GM18870 (cell line): Measurements from ENCODE around the gene NAE1.
"Not testable (repeated sequence)": the region's sequence is repeated elsewhere in the genome, so short reads cannot be mapped to it uniquely, and the experiment has no call there.

ENCODE experiments used
- ATAC-seq: cut with Tn5 transposase; IDR thresholded peaks from one replicate; pipeline ENCODE4 v1.9.1; 2021; ENCODE audit warnings: moderate library complexity; ENCODE audit not compliant: unreplicated experiment

The NAE1 gene

GRCh38 chr16:66809765-66810164 lies 21.0 kb downstream of the NAE1 start:
- no peak for ATAC-seq

DNA sequence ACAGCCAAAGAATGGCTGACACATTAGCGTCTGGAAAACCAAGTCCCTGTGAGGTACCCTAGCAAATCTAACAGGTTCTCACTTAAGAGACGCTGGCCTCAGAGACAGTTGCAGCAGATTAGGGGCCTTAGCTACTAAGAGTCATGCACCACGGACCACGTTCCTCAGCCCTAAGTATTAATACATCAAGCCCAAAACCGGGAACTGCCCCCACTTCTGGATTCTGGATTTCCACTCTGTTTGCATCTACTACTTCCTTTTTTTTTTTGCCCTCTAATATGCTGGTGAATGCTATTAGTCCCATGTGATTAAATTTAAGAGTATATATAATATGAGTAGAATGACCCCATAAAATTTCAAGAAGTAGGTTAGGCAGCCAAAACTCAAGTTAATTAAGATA lies 28.6 kb downstream of the NAE1 start:
- ATAC-seq = no peak

GRCh38 chr16:66801320-66802105 lies 29.3 kb downstream of the NAE1 start, which contains the start of gene TERB1:
Gene TERB1 (minus strand): TSS chr16:66801584. CDS start chr16:66796798, 4,786 bp downstream.
- ATAC-seq = no peak

DNA sequence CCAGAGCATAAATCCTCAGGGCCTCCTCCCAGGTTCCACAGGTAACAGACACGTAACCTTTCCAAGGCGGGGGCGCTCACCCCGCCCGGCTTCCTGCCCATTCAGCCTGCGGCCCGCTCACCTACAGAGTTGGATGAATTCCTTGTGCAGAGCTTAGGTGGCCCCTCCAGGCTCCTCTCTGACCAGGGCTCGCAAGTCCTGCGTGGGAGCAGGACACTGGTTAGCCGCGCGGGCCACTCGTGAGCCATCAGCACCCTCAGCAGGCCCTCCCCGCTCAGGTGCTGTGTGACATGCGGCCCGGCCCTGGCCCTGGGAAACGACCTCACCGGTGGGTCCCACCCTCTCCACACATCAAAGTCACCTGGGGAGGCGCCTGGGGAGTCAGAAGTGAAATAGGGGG lies 29.9 kb downstream of the NAE1 start:
- ATAC-seq = no peak

GRCh38 chr16:66798161-66798560 lies 32.6 kb downstream of the NAE1 start:
- no peak for ATAC-seq

GRCh38 chr16:66793984-66794383 lies 36.8 kb downstream of the NAE1 start:
- ATAC-seq = not testable (repeated sequence)

- no peak for ATAC-seq
Measured at GRCh38 chr16:66790130-66790733, 40.5 kb downstream of the NAE1 start.

DNA sequence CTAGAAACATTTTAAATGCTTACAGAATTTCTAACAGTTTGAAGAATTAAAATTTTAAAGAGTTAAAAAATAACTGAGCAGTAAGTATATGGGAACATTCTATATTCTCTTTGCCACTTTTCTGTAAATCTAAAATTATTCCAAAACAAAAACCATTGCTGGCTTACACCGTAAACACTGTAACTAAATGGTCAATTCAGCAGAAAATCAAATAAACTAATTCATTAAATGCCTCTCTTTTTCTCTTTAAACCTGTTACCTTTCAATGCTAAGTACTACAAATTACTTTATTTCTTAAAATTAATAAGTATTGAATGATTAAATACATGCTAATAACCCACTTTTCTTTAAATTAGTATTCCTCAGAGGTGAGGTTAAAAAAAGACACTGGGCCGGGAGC lies 43.3 kb downstream of the NAE1 start:
- ATAC-seq = no peak

DNA sequence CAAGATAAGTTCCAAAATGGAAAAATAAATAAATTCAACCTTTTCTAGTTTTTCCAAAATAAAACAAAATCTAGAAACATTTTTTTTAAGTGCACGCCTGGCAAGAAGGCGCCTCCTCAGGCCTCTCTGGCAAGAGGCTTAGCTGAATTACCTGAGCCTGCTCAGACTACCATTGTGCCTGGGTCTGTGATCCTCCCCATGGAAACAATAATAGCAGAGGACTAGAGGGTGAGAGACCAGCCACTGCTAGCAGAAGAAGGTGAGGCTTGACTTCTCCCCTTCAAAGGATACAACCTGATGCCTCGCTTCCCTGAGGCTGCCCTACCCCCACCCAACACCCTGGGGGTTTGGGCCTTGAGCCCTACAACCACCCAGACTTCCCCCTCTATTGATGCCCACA lies 44.2 kb downstream of the NAE1 start:
- no peak for ATAC-seq

GRCh38 chr16:66776457-66776856 lies 54.3 kb downstream of the NAE1 start:
- no peak for ATAC-seq

DNA sequence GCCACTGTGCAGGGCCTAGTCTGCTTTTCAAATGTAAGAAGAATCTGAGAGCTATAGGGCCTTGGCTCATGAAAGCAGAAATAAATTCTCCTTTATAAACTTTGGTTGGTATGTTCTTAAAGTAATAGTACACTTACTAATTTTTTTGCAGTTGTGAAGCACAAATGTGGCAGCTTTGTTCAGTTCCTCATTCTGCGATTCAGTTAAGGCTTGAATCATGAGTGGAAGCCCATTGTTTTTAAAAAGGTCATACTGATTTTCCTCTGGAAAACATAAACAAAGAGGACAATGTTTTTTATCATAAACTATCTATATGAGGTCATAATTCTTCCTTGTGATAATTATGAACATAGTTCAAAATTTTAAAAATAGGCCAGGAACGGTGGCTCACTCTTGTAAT lies 55.8 kb downstream of the NAE1 start:
- ATAC-seq = no peak

GRCh38 chr16:66758086-66758485 lies 72.7 kb downstream of the NAE1 start:
- ATAC-seq = no peak

- no peak for ATAC-seq
Measured at GRCh38 chr16:66754819-66755218, 76.0 kb downstream of the NAE1 start.

- no peak for ATAC-seq
Measured at GRCh38 chr16:66754211-66754610, 76.6 kb downstream of the NAE1 start.

GRCh38 chr16:66752958-66753357 lies 77.8 kb downstream of the NAE1 start:
- no peak for ATAC-seq
